SK-N-SH treated with all-trans-retinoic acid at 6 μM for 48 hours (cell line): Measurements from ENCODE around the gene MTOR.

Experiments used
- ARNTL ChIP-seq: fragments of 450-650 bp; formaldehyde crosslinking; IDR thresholded peaks from 2 replicates; pipeline ENCODE4 v1.5.0; 2020; ENCODE audit warnings: low read depth, mild to moderate bottlenecking, moderate library complexity, borderline replicate concordance
- RARB ChIP-seq: fragments of 250-450 bp; sonication (Bioruptor Pico); IDR thresholded peaks from 2 replicates; pipeline ENCODE4 v1.8.0; 2021; ENCODE audit warnings: mild to moderate bottlenecking, moderate library complexity
- ZC3H10 ChIP-seq: fragments of 250-450 bp; sonication (Bioruptor Pico); IDR thresholded peaks from 2 replicates; pipeline ENCODE4 v1.5.1; 2021; ENCODE audit warnings: mild to moderate bottlenecking, moderate library complexity
- ZFP3 ChIP-seq: fragments of 250-450 bp; sonication (Bioruptor Pico); IDR thresholded peaks from 2 replicates; pipeline ENCODE4 v1.5.0; 2020; ENCODE audit warnings: mild to moderate bottlenecking, moderate library complexity
- TF ChIP-seq, protein P1 (sequence below): fragments of 250-450 bp; sonication (Bioruptor Pico); IDR thresholded peaks from 2 replicates; pipeline ENCODE4 v1.8.0; 2020; ENCODE audit warnings: mild to moderate bottlenecking, moderate library complexity, borderline replicate concordance
- TF ChIP-seq, protein P2 (sequence below): fragments of 250-450 bp; sonication (Bioruptor Pico); IDR thresholded peaks from 2 replicates; pipeline ENCODE4 v1.5.1; 2020; ENCODE audit warnings: low read depth, mild to moderate bottlenecking, moderate library complexity

DNA sequence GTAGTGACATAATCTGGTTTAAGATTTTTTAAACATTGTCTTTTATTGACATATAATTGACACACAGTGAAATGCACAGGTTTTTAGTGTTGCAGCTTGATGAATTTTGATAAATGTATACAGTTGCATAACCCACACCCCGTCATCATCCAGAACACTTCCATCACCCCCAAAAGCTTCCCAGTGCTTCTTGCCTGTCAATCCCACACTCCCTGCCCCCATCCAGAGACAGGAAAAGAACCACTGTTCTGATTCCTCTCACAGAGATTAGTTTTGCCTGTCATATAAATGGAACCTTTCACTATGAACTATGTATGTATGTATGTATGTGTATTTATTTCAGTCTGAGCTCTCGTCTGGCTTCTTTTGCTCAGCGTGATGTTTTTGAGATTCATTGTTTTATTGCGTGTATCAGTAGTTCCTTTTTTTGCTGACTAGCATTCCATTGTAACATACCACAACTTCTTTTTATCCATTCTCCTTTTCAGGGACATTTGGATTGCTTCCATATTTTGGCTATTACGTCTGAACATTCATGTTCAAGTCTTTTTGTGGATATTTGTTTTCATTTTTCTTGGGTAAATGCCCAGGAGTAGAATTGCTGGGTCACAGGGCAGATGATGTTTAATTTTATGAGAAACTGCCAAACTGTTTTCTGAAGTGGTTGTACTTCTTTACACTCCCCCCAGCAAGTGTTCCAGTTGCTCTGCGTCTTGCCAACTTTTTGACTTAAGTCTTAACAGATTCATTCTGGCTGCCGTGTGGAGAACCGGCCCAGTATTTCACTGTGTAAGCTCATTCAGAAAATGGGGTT is 19.4 kb upstream of the MTOR start:
- TF ChIP-seq RARB (CRISPR knock-in tag) (no peak), ARNTL (no peak), ZC3H10 (CRISPR knock-in tag) (no peak), ZFP3 (CRISPR knock-in tag) (no peak)
- TF ChIP-seq, protein P1, sequence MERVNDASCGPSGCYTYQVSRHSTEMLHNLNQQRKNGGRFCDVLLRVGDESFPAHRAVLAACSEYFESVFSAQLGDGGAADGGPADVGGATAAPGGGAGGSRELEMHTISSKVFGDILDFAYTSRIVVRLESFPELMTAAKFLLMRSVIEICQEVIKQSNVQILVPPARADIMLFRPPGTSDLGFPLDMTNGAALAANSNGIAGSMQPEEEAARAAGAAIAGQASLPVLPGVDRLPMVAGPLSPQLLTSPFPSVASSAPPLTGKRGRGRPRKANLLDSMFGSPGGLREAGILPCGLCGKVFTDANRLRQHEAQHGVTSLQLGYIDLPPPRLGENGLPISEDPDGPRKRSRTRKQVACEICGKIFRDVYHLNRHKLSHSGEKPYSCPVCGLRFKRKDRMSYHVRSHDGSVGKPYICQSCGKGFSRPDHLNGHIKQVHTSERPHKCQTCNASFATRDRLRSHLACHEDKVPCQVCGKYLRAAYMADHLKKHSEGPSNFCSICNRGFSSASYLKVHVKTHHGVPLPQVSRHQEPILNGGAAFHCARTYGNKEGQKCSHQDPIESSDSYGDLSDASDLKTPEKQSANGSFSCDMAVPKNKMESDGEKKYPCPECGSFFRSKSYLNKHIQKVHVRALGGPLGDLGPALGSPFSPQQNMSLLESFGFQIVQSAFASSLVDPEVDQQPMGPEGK (CRISPR knock-in tag): no peak
- TF ChIP-seq, protein P2, sequence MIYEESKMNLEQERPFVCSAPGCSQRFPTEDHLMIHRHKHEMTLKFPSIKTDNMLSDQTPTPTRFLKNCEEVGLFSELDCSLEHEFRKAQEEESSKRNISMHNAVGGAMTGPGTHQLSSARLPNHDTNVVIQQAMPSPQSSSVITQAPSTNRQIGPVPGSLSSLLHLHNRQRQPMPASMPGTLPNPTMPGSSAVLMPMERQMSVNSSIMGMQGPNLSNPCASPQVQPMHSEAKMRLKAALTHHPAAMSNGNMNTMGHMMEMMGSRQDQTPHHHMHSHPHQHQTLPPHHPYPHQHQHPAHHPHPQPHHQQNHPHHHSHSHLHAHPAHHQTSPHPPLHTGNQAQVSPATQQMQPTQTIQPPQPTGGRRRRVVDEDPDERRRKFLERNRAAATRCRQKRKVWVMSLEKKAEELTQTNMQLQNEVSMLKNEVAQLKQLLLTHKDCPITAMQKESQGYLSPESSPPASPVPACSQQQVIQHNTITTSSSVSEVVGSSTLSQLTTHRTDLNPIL (CRISPR knock-in tag): no peak
